OCI-LY1 (cell line): ENCODE data around the gene TBC1D14.
"Not testable (repeated sequence)": the region's sequence is repeated elsewhere in the genome, so short reads cannot be mapped to it uniquely, and the experiment has no call there.

Source experiments
- H2AFZ ChIP-seq: fragments of 200-600 bp; sonication (generic), shearing (Covaris generic); 2 replicates; pipeline ENCODE4 v1.6.0; 2014; ENCODE audit warnings: antibody characterized with exemption, mild to moderate bottlenecking, low read length
- H3F3A ChIP-seq: fragments of 200-600 bp; sonication (generic), shearing (Covaris generic); 2 replicates; pipeline ENCODE4 v1.6.0; 2014; ENCODE audit warnings: mild to moderate bottlenecking, antibody characterized with exemption, low read length, moderate library complexity; ENCODE audit not compliant: insufficient read depth
- H3K27ac ChIP-seq: fragments of 200-600 bp; sonication (generic); 2 replicates; pipeline ENCODE4 v1.5.1; 2014; ENCODE audit warnings: low read length, mixed run types, mild to moderate bottlenecking, low read depth; ENCODE audit not compliant: poor library complexity, severe bottlenecking
- H3K27me3 ChIP-seq: fragments of 200-600 bp; sonication (generic); 2 replicates; pipeline ENCODE4 v1.6.0; 2014; ENCODE audit warnings: antibody characterized with exemption, mild to moderate bottlenecking, low read length, moderate library complexity; ENCODE audit not compliant: insufficient read depth
- H3K36me3 ChIP-seq: fragments of 200-600 bp; sonication (generic); 2 replicates; pipeline ENCODE4 v1.6.1; 2014; ENCODE audit warnings: mild to moderate bottlenecking, antibody characterized with exemption, low read length, moderate library complexity, mixed read lengths; ENCODE audit not compliant: insufficient read depth
- H3K4me1 ChIP-seq: fragments of 200-600 bp; sonication (generic); 2 replicates; pipeline ENCODE4 v1.5.1; 2014; ENCODE audit warnings: mild to moderate bottlenecking, low read length, moderate library complexity; ENCODE audit not compliant: insufficient read depth, severe bottlenecking
- H3K4me2 ChIP-seq: fragments of 200-600 bp; sonication (generic), shearing (Covaris generic); 2 replicates; pipeline ENCODE4 v1.6.1; 2014; ENCODE audit warnings: low read length
- H3K4me3 ChIP-seq: fragments of 200-600 bp; sonication (generic); 2 replicates; pipeline ENCODE4 v1.5.1; 2014; ENCODE audit warnings: low read length, low read depth, mild to moderate bottlenecking, mixed read lengths; ENCODE audit not compliant: poor library complexity, severe bottlenecking
- H3K79me2 ChIP-seq: fragments of 200-600 bp; shearing (Covaris generic); 2 replicates; pipeline ENCODE4 v1.6.1; 2016; ENCODE audit warnings: mixed run types, low read length, mixed read lengths; ENCODE audit not compliant: insufficient read depth
- H3K9ac ChIP-seq: fragments of 200-600 bp; sonication (generic), shearing (Covaris generic); 2 replicates; pipeline ENCODE4 v1.6.1; 2014; ENCODE audit warnings: mild to moderate bottlenecking, low read length, mixed read lengths
- H3K9me2 ChIP-seq: fragments of 200-600 bp; sonication (generic), shearing (Covaris generic); 2 replicates; pipeline ENCODE4 v1.6.1; 2014; ENCODE audit warnings: low read depth, mild to moderate bottlenecking, low read length, mixed read lengths
- H3K9me3 ChIP-seq: fragments of 200-600 bp; shearing (Covaris generic); 2 replicates; pipeline ENCODE4 v1.6.1; 2014; ENCODE audit warnings: low read length, mixed read lengths
- H4K20me1 ChIP-seq: fragments of 200-600 bp; sonication (generic), shearing (Covaris generic); 2 replicates; pipeline ENCODE4 v1.6.0; 2016; ENCODE audit warnings: mild to moderate bottlenecking, low read length; ENCODE audit not compliant: insufficient read depth
- EZH2 ChIP-seq: fragments of 200-600 bp; sonication (generic), shearing (Covaris generic); IDR thresholded peaks from 2 replicates; pipeline ENCODE4 v1.8.0; 2017; ENCODE audit warnings: borderline replicate concordance, mixed run types, mild to moderate bottlenecking, antibody characterized with exemption, low read length, moderate library complexity, mixed read lengths
- TF ChIP-seq, protein P1 (sequence below): fragments of 200-600 bp; sonication (generic), shearing (Covaris generic); IDR thresholded peaks from 2 replicates; pipeline ENCODE4 v1.5.1; 2017; ENCODE audit warnings: mild to moderate bottlenecking, antibody characterized with exemption, low read length, moderate library complexity, mixed read lengths

Gene TBC1D14

DNA sequence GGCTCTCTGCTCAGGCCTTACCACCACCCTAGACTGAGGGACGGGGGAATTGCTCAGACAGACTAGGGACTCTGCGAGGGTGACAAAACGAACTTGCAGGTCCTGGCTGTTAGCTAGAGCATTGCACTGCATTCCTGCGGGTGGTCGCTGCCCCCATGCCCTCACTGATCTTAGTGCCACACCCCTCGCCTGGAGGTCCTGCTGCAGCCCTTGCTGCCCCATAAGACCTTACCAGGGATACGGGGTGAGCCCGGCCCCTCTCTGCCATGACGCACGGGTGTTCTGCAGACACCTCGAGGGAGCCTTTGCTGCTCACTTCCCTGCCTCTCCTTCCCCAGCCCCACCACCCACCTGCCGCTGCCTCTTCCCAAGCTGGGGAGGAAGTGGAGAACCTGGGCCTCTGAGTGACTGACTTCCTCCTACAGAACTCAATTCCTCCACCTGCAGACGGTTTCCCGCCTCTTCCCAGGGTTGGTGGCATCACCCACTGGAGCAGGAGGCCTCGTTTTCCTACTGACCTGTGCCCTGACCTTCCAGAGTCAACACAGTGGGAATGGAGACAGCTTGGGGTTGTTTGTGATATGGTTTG, 19.8 kb upstream of the TBC1D14 start:
- Histone ChIP-seq H3K79me2 (no peaks in the 10 kb centered on the region), H3K4me3 (no peak overlapping the region), H4K20me1 (no peaks in the 10 kb centered on the region), H3K9me3 (no peaks in the 10 kb centered on the region), H3K27me3 (no peaks in the 10 kb centered on the region), H3K4me1 (peaks cover 11% of the 10 kb centered on the region), H3K27ac (no peak overlapping the region), H3K4me2 (no peak overlapping the region), H2AFZ (no peak overlapping the region), H3K9ac (no peak overlapping the region), H3K9me2 (no peaks in the 10 kb centered on the region), H3K36me3 (no peaks in the 10 kb centered on the region), H3F3A (no peaks in the 10 kb centered on the region)
- no peak for TF ChIP-seq EZH2
- TF ChIP-seq, protein P1, sequence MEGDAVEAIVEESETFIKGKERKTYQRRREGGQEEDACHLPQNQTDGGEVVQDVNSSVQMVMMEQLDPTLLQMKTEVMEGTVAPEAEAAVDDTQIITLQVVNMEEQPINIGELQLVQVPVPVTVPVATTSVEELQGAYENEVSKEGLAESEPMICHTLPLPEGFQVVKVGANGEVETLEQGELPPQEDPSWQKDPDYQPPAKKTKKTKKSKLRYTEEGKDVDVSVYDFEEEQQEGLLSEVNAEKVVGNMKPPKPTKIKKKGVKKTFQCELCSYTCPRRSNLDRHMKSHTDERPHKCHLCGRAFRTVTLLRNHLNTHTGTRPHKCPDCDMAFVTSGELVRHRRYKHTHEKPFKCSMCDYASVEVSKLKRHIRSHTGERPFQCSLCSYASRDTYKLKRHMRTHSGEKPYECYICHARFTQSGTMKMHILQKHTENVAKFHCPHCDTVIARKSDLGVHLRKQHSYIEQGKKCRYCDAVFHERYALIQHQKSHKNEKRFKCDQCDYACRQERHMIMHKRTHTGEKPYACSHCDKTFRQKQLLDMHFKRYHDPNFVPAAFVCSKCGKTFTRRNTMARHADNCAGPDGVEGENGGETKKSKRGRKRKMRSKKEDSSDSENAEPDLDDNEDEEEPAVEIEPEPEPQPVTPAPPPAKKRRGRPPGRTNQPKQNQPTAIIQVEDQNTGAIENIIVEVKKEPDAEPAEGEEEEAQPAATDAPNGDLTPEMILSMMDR = no peak

DNA sequence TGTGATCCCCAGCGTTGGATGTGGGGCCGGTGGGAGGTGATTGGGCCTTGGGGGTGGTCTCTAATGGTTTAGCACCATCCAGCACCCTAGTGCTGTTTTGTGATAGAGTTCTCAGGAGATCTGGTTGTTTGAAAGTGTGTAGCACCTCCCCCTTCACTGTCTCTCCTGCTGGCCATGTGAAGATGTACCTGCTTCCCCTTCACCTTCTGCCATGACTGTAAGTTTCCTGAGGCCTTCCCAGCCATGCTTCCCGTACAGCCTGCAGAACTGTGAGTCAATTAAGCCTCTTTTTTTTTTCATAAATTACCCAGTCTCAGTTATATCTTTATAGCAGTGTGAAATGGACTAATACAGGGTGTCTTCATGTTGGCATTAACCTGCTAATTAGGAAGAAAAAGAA, 19.3 kb upstream of the TBC1D14 start:
- TF ChIP-seq, protein P1 = no peak
- no peak for TF ChIP-seq EZH2
- no peak overlapping the region for H2AFZ ChIP-seq
- H3K4me2 ChIP-seq = no peak overlapping the region
- no peaks in the 10 kb centered on the region for H3K36me3 ChIP-seq
- no peaks in the 10 kb centered on the region for H3K27me3 ChIP-seq
- H3F3A ChIP-seq = no peaks in the 10 kb centered on the region
- no peaks in the 10 kb centered on the region for H3K9me2 ChIP-seq
- no peaks in the 10 kb centered on the region for H4K20me1 ChIP-seq
- H3K27ac ChIP-seq = no peak overlapping the region
- no peak overlapping the region for H3K9ac ChIP-seq
- H3K4me3 ChIP-seq = no peak overlapping the region
- H3K9me3 ChIP-seq = no peaks in the 10 kb centered on the region
- peaks cover 11% of the 10 kb centered on the region for H3K4me1 ChIP-seq
- no peaks in the 10 kb centered on the region for H3K79me2 ChIP-seq

DNA sequence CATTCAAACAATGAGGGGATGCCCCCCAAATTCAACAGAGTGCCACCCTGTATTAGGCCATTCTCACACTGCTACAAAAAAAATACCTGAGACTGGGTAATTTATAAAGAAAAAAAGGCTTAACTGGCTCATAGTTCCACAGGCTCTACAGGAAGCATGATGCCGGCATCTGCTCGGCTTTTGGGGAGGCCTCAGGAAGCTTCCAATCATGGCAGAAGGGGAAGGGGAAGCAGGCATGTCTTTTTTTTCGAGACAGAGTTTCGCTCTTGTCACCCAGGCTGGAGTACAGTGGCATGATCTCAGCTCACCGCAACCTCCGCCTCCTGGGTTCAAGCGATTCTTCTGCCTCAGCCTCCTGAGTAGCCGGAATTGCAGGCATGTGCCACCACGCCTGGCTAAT, 18.7 kb upstream of the TBC1D14 start:
- H3K9ac ChIP-seq, H3K27ac ChIP-seq, H3K4me3 ChIP-seq, H3K9me3 ChIP-seq, H3K36me3 ChIP-seq, H3K27me3 ChIP-seq, H2AFZ ChIP-seq, H3F3A ChIP-seq, H3K4me2 ChIP-seq, H4K20me1 ChIP-seq, H3K79me2 ChIP-seq, H3K4me1 ChIP-seq, H3K9me2 ChIP-seq: not testable (repeated sequence)

DNA sequence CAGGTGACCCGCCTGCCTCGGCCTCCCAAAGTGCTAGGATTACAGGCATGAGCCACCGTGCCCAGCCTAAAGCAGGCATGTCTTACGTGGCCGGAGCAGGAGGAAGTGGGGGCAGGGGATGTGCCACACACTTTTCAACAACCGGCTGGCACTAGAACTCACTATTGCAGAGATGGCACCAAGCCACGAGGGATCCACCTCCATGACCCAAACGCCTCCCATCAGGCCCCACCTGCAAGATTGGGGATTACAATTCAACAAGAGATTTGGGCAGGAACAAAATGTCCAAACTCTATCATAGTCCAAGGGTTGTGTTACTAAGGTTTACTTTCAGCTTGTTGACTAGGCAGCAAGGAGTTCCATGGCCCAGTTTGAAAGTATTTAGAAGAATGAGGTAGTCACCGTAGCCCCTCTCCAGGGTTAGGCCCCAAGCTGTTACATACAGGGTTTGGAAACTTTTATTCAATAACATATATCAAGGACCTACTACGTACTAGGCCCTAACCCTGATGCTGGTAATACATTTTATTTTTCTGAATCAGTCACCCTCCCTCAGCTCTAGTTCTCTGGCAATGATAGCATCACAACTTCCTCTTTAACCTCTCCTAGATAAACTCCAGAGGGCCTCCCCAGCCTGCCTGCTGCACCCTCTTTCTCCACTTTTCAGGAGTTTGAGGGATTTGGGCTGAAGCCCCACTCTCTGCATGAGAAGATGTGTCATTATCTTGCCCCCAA, 18.0 kb upstream of the TBC1D14 start:
- no peak overlapping the region for H3K4me3 ChIP-seq
- H3K27ac ChIP-seq = no peak overlapping the region
- H3K9ac ChIP-seq = no peak overlapping the region
- no peak overlapping the region for H2AFZ ChIP-seq
- TF ChIP-seq, protein P1 = no peak
- no peak for TF ChIP-seq EZH2
- no peaks in the 10 kb centered on the region for H3K36me3 ChIP-seq
- H4K20me1 ChIP-seq = no peaks in the 10 kb centered on the region
- H3K9me2 ChIP-seq = no peaks in the 10 kb centered on the region
- H3K27me3 ChIP-seq = no peaks in the 10 kb centered on the region
- H3F3A ChIP-seq = no peaks in the 10 kb centered on the region
- no peaks in the 10 kb centered on the region for H3K9me3 ChIP-seq
- H3K79me2 ChIP-seq = no peaks in the 10 kb centered on the region
- peaks cover 6% of the 10 kb centered on the region for H3K4me1 ChIP-seq
- no peak overlapping the region for H3K4me2 ChIP-seq
